ENCODE results near the gene KRT71. TPM values are rescaled to one million over a fixed set of nuclear protein-coding genes. Genes with fewer than 3 reads are reported as not detected.

The KRT71 gene
- total RNA-seq, 4 donors from 2014 or later, result not detected

- Histone ChIP-seq H3K36me3 (no peaks in the 10 kb centered on the region), H3K4me3 (no peak overlapping the region)
Observed at GRCh38 chr12:52515319-52515646, 37.7 kb downstream of the KRT71 start.

DNA sequence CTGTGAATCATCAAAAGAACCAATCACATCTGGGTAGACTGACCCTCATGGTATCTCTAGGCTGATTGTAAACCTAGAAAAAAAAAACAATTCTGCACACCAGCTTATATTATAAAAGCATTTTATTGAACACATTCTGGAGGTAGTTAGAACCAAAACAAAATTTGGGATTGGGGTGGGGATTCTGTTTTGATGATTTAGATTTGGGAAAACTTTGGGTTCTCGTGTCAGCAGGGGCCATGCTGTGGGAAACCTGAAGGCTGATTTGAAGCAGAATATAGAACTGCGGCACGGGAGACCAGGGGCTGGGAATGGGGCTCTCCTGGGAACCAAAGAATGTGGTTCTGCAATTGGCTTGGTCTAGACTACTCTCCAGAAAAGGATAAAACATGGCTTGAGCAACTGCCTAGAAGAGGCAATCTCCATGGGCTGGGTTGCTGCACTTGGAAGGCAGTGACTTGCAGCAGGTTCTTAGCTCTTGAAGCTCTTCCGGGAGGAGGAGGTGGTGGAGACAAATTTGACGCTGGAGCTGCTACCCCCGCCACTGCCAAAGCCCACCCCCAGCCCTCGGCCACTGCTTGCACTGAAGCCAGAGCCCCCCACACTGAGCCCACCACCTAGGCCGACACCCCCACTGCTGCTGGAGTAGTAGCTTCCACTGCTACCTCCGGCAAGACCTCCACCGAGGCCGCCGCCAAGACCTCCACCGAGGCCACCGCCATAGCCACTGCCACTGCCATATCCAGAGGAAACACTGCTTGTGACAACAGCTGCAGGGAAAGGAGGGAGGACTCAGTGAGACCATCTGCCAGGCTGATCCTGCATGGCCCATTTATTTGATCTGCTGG, 38.2 kb downstream of the KRT71 start:
- Histone ChIP-seq H3K27ac (no peak overlapping the region), H3K4me1 (no peaks in the 10 kb centered on the region), H3K4me3 (no peak overlapping the region), H3K36me3 (no peaks in the 10 kb centered on the region), H3K9me3 (no peaks in the 10 kb centered on the region), H3K27me3 (peaks cover 0 to 2% (median 0%) of the 10 kb centered on the region in 3 donors)
- ATAC-seq (no peak), DNase-seq (no peak)
- intact Hi-C loops (cut with DNase I; ENCODE audit: low total_unique reads) (no loop called here), in situ Hi-C loops (cut with MboI; ENCODE audit: low sequenced_read_pairs in 4 of 4) (no loop called here)
- TF ChIP-seq CTCF (IDR thresholded peaks at IDR 0.05 in 4 of 5, conservative IDR thresholded peaks at IDR 0.05 in 1 of 5), result no peak
- TF ChIP-seq POLR2A (IDR thresholded peaks at IDR 0.05), result no peak

More at GRCh38 chr12:52515319-52515646, 37.7 kb downstream of the KRT71 start:
- DNase-seq (no peak), ATAC-seq (no peak)
- Histone ChIP-seq H3K9me3 (no peaks in the 10 kb centered on the region), H3K27me3 (no peaks in the 10 kb centered on the region), H3K4me1 (no peaks in the 10 kb centered on the region), H3K27ac (no peak overlapping the region)
- intact Hi-C loops (cut with DNase I; ENCODE audit: low total_unique reads), result no loop called here
- in situ Hi-C loops (cut with MboI; ENCODE audit: low sequenced_read_pairs in 4 of 4), result no loop called here
- TF ChIP-seq CTCF (IDR thresholded peaks at IDR 0.05 in 4 of 5, conservative IDR thresholded peaks at IDR 0.05 in 1 of 5) (no peak), POLR2A (IDR thresholded peaks at IDR 0.05) (no peak)

GRCh38 chr12:52513736-52514135, 39.2 kb downstream of the KRT71 start:
- Histone ChIP-seq H3K4me1 (no peaks in the 10 kb centered on the region), H3K36me3 (no peaks in the 10 kb centered on the region), H3K4me3 (no peak overlapping the region), H3K27ac (no peak overlapping the region), H3K9me3 (no peaks in the 10 kb centered on the region), H3K27me3 (peaks cover 0 to 7% (median 0%) of the 10 kb centered on the region in 3 donors)
- ATAC-seq (no peak), DNase-seq (no peak)
- TF ChIP-seq POLR2A (IDR thresholded peaks at IDR 0.05) (no peak), CTCF (IDR thresholded peaks at IDR 0.05 in 4 of 5, conservative IDR thresholded peaks at IDR 0.05 in 1 of 5) (no peak)
- intact Hi-C loops (cut with DNase I; ENCODE audit: low total_unique reads), result no loop called here
- in situ Hi-C loops (cut with MboI; ENCODE audit: low sequenced_read_pairs in 4 of 4), result no loop called here

- in situ Hi-C loops (cut with MboI; ENCODE audit: low sequenced_read_pairs in 4 of 4) (no loop called here), intact Hi-C loops (cut with DNase I; ENCODE audit: low total_unique reads) (no loop called here)
- no peak for TF ChIP-seq POLR2A (IDR thresholded peaks at IDR 0.05)
- no peak for TF ChIP-seq CTCF (IDR thresholded peaks at IDR 0.05 in 4 of 5, conservative IDR thresholded peaks at IDR 0.05 in 1 of 5)
- Histone ChIP-seq H3K9me3 (no peaks in the 10 kb centered on the region), H3K36me3 (no peaks in the 10 kb centered on the region), H3K27me3 (peaks cover 0 to 7% (median 2%) of the 10 kb centered on the region in 3 donors), H3K4me1 (no peaks in the 10 kb centered on the region), H3K4me3 (no peak overlapping the region), H3K27ac (no peak overlapping the region)
- DNase-seq (no peak), ATAC-seq (no peak)
Observed at GRCh38 chr12:52508211-52508610, 44.7 kb downstream of the KRT71 start.
